Measurements from ENCODE around the gene DENND2A. TPM values are rescaled to one million over a fixed set of nuclear protein-coding genes. Genes with fewer than 3 reads are reported as not detected.
A peak's percentile ranks its signal among the peaks of the same experiment; 100 is the strongest.

DENND2A gene
- total and polyA plus RNA-seq, 3 experiments from 2014 or later, result not detected

DNA sequence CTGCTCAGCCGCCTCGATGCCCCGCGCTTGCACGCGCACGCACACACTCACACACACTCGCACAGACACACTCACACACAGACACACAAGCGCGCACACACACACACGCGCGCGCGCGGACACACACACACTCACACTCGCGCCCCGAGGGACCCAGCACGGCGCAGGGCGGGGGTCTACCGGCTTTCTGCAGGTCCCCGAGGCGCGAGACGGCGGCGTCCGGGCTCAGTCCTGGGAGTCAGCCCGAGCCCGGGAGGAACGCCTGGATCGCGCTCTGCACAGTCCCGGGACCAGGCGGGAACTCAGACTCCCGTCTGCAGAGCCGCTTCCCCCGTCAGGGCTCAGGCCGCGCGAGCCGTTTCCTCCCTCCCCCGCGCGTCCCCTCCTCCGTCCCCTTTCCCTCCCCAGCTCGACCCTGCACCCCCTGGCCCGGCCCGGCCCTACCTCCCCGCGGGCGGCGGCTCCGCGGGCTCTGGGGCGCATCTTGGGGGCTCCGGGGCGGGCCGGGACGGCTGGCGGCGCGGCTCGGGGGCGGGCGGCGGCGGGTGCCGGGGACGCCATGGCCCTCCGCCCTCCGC is 464 bp downstream of the DENND2A start:
- Histone ChIP-seq H3K4me1 (ENCODE audit: insufficient read depth, low read length) (peaks cover 8% of the 10 kb centered on the region), H3K27ac (ENCODE audit: low read depth, low read length) (no peak overlapping the region), H3K4me3 (ENCODE audit: low read length) (no peak overlapping the region), H3K36me3 (ENCODE audit: insufficient read depth, low read length) (no peaks in the 10 kb centered on the region), H3K9me3 (ENCODE audit: low read length) (no peaks in the 10 kb centered on the region), H3K27me3 (ENCODE audit: insufficient read depth, low read length, poor library complexity, severe bottlenecking) (peaks cover 45% of the 10 kb centered on the region)
- ChIA-PET POLR2A (no interaction called here), CTCF (interaction anchor here (1.9 kb wide), 1 partner anchor 9 kb away, joined by 4 read pairs; no protein-coding TSS in a partner anchor)
- Mint-ChIP-seq H3K4me3 (peak overlapping the region; percentile 5 to 88 (median 84)), H3K4me1 (peaks cover 10 to 22% (median 15%) of the 10 kb centered on the region in 3 donors), H3K36me3 (peaks cover 0 to 3% (median 0%) of the 10 kb centered on the region in 3 donors), H3K9me3 (no peaks in the 10 kb centered on the region), H3K27ac (peak overlapping the region in 2 of 8 donors; percentile 11 to 70), H3K27me3 (peaks cover 62 to 70% of the 10 kb centered on the region in 2 donors)
- DNase-seq, result peak in 1 of 5 donors; percentile 9

DNA sequence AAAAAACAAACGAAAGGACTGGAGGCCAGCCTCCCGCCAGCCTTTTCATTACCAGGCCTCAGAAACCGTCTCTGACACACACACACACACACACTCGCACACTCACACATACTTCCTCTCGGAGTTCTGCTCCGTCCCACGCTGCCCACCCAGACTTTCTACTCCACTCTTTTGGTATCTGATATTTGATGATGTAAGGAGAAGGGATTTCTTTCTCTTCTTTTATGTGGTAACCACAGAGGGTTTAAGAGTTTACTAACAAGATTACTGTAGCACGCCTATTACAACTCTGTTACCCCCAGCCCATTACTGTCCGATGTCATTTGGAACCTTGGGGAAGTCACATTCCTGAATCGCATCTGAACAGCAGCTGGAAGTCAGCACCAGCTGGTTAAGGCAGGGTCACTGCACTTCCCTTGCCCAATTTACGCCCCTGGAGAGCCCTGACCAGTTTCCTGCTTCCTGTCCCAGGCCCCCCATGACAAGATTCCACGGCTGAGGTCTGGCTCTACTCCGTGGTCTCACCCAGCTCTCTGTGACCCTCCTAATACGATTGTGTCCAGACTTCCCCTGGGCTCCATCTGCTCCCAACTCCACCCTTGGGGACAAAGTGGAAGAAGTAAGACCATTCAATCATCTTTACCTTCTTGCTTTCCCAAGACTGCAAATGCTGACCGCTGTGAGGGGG is 1.1 kb downstream of the DENND2A start:
- peaks cover 10 to 22% (median 15%) of the 10 kb centered on the region in 3 donors for H3K4me1 Mint-ChIP-seq
- Histone ChIP-seq H3K27ac (ENCODE audit: low read depth, low read length) (no peak overlapping the region), H3K4me1 (ENCODE audit: insufficient read depth, low read length) (peaks cover 8% of the 10 kb centered on the region), H3K4me3 (ENCODE audit: low read length) (no peak overlapping the region), H3K9me3 (ENCODE audit: low read length) (no peaks in the 10 kb centered on the region), H3K27me3 (ENCODE audit: insufficient read depth, low read length, poor library complexity, severe bottlenecking) (peaks cover 45% of the 10 kb centered on the region), H3K36me3 (ENCODE audit: insufficient read depth, low read length) (no peaks in the 10 kb centered on the region)
- H3K27me3 Mint-ChIP-seq, result peaks cover 56 to 68% of the 10 kb centered on the region in 2 donors
- ChIA-PET CTCF (interaction anchor here (1.9 kb wide), 1 partner anchor 10 kb away, joined by 4 read pairs; no protein-coding TSS in a partner anchor), POLR2A (no interaction called here)
- H3K9me3 Mint-ChIP-seq, result no peaks in the 10 kb centered on the region
- peak overlapping the region; percentile 5 to 88 (median 84) for H3K4me3 Mint-ChIP-seq
- H3K36me3 Mint-ChIP-seq, result peaks cover 0 to 3% (median 0%) of the 10 kb centered on the region in 3 donors
- H3K27ac Mint-ChIP-seq, result peak overlapping the region in 2 of 8 donors; percentile 11 to 70
- DNase-seq, result no peak

DNA sequence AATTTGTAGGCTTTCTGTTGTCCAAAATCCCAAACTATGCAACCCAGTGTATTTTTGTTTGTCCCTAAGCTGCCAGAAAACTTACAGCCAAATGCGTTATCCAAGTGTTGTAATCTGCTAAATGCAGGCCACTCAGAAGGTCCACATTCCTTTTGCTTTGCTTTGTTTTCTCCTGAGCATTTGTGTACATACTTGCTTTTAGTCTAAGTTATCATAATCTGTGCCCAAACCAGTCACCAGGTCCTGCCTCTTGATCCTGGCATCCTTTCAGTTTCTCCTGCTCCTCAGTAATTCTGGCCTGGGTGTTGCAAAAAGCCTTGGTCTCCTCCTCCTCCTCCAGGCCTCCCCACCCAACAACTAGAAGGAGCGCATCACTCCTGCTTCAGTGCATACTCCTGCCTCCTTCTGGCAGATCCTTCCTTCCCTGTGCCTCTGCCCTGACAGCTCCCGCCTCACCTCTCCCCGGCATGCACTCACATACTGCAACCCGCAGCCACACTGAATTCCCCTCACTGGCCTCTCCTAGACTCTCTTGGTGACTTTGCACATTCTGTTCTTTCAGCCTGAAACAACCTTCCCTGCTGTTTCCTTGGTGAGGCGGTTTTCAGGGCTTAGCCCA is 2.3 kb downstream of the DENND2A start:
- no peak for DNase-seq
- H3K9me3 ChIP-seq (ENCODE audit: low read length), result no peaks in the 10 kb centered on the region
- H3K27me3 ChIP-seq (ENCODE audit: insufficient read depth, low read length, poor library complexity, severe bottlenecking), result peaks cover 43% of the 10 kb centered on the region
- Mint-ChIP-seq H3K9me3 (no peaks in the 10 kb centered on the region), H3K4me3 (peak overlapping the region in 2 of 7 donors; percentile 13 to 71), H3K27me3 (peaks cover 56 to 63% of the 10 kb centered on the region in 2 donors), H3K4me1 (peaks cover 10 to 22% (median 15%) of the 10 kb centered on the region in 3 donors), H3K36me3 (no peaks in the 10 kb centered on the region), H3K27ac (no peak overlapping the region)
- CTCF ChIA-PET, result no interaction called here
- H3K27ac ChIP-seq (ENCODE audit: low read depth, low read length), result no peak overlapping the region
- peaks cover 8% of the 10 kb centered on the region for H3K4me1 ChIP-seq (ENCODE audit: insufficient read depth, low read length)
- no peak overlapping the region for H3K4me3 ChIP-seq (ENCODE audit: low read length)
- POLR2A ChIA-PET, result no interaction called here
- no peaks in the 10 kb centered on the region for H3K36me3 ChIP-seq (ENCODE audit: insufficient read depth, low read length)

DNA sequence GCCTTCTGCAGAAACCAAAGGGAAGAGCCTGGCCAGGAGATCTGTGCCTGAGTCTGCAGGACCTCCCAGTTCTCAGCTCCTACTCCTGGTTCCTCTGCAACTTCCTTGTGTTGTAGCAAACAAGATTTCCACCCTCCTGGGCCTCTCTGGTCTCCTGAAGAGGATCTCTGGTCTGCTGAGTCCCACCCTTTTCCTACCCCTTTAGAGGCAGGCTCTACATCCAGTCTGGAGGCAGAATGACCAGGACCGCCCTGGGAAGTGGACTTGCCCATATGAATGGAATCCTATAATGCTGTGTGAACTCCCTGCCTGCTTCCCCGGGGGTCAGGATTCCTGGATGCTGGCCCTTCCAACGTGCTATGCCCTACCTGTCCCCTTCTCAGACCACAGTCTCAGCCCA is 3.2 kb downstream of the DENND2A start:
- Mint-ChIP-seq H3K4me1 (peaks cover 10 to 22% (median 15%) of the 10 kb centered on the region in 3 donors), H3K4me3 (no peak overlapping the region), H3K9me3 (no peaks in the 10 kb centered on the region), H3K36me3 (no peaks in the 10 kb centered on the region), H3K27me3 (peaks cover 52 to 61% of the 10 kb centered on the region in 2 donors), H3K27ac (no peak overlapping the region)
- ChIA-PET POLR2A (no interaction called here), CTCF (no interaction called here)
- Histone ChIP-seq H3K27ac (ENCODE audit: low read depth, low read length) (no peak overlapping the region), H3K36me3 (ENCODE audit: insufficient read depth, low read length) (no peaks in the 10 kb centered on the region), H3K4me1 (ENCODE audit: insufficient read depth, low read length) (peaks cover 8% of the 10 kb centered on the region), H3K27me3 (ENCODE audit: insufficient read depth, low read length, poor library complexity, severe bottlenecking) (peaks cover 41% of the 10 kb centered on the region), H3K4me3 (ENCODE audit: low read length) (no peak overlapping the region), H3K9me3 (ENCODE audit: low read length) (no peaks in the 10 kb centered on the region)
- no peak for DNase-seq

DNA sequence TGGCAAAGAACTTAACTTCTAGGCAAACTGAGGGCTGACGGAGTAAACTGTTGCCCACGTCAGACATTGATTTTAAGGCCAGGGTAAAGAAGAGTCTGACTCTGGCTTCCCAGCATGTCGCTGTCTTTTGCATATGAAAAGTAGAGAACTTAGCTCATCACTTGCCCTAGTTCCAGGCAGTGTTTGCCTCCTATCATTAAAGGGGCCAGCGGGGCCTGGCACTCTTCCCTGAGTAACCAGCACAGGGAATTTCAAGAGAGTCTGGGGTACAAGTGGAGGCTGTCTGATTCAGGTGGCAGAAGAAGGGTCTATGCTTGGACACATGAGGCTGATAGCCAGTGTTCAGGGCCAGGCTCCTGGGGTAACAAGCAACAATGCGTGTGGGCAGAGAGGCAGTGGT is 4.8 kb downstream of the DENND2A start:
- no peak overlapping the region for H3K4me3 Mint-ChIP-seq
- Histone ChIP-seq H3K27me3 (ENCODE audit: insufficient read depth, low read length, poor library complexity, severe bottlenecking) (peaks cover 32% of the 10 kb centered on the region), H3K36me3 (ENCODE audit: insufficient read depth, low read length) (no peaks in the 10 kb centered on the region), H3K4me1 (ENCODE audit: insufficient read depth, low read length) (peaks cover 8% of the 10 kb centered on the region), H3K9me3 (ENCODE audit: low read length) (no peaks in the 10 kb centered on the region), H3K4me3 (ENCODE audit: low read length) (no peak overlapping the region), H3K27ac (ENCODE audit: low read depth, low read length) (no peak overlapping the region)
- peaks cover 8 to 12% (median 10%) of the 10 kb centered on the region in 3 donors for H3K4me1 Mint-ChIP-seq
- H3K27me3 Mint-ChIP-seq, result peaks cover 42 to 60% of the 10 kb centered on the region in 2 donors
- no peaks in the 10 kb centered on the region for H3K36me3 Mint-ChIP-seq
- no peak for DNase-seq
- H3K9me3 Mint-ChIP-seq, result no peaks in the 10 kb centered on the region
- CTCF ChIA-PET, result no interaction called here
- POLR2A ChIA-PET, result no interaction called here
- H3K27ac Mint-ChIP-seq, result no peak overlapping the region

DNA sequence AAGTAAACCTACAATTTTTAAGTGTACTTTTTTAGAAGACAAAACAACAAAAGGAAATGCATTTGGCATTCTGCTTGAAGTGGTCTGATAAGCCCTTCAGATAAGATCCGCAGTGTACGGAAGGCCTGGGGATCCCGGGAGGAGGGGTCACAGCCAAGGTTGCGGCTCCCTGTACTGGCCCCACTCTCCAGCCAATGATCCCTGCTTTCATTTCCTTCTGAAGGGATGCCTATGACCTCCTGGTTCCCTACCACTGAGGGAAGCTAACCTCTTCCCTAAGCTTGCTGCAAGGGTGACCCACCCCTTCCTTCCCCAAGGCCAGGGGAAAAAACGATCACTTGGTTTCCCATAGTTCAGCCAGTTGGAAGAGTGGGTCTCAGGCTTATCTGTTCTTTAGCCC is 5.3 kb downstream of the DENND2A start:
- Mint-ChIP-seq H3K27me3 (peaks cover 42 to 61% of the 10 kb centered on the region in 2 donors), H3K4me1 (peaks cover 8 to 12% (median 10%) of the 10 kb centered on the region in 3 donors), H3K4me3 (no peak overlapping the region), H3K9me3 (no peaks in the 10 kb centered on the region), H3K36me3 (no peaks in the 10 kb centered on the region), H3K27ac (no peak overlapping the region)
- CTCF ChIA-PET, result no interaction called here
- Histone ChIP-seq H3K4me3 (ENCODE audit: low read length) (no peak overlapping the region), H3K4me1 (ENCODE audit: insufficient read depth, low read length) (peaks cover 8% of the 10 kb centered on the region), H3K9me3 (ENCODE audit: low read length) (no peaks in the 10 kb centered on the region), H3K36me3 (ENCODE audit: insufficient read depth, low read length) (no peaks in the 10 kb centered on the region), H3K27ac (ENCODE audit: low read depth, low read length) (no peak overlapping the region), H3K27me3 (ENCODE audit: insufficient read depth, low read length, poor library complexity, severe bottlenecking) (peaks cover 32% of the 10 kb centered on the region)
- POLR2A ChIA-PET, result no interaction called here
- DNase-seq, result no peak

DNA sequence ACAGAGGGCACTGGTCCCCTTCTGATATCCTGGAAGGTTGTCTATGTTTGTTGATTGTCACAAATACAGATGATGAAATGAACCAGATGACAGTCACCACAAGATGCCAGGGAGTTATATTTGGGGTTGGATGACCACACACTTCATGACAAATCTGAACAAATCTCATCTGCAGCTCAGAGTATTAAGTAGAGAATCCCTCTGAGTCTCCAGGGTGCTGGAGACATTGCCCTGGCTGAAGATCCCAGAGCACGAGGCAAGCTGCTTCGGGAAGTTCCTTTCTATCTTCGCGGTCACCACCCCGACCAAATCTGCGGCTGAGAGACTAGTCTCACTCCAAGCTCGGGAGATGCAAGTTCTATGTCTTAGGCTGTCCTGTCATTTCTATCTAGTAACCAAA is 9.0 kb downstream of the DENND2A start:
- H3K9me3 ChIP-seq (ENCODE audit: low read length), result no peaks in the 10 kb centered on the region
- H3K4me1 ChIP-seq (ENCODE audit: insufficient read depth, low read length), result no peaks in the 10 kb centered on the region
- ChIA-PET POLR2A (no interaction called here), CTCF (no interaction called here)
- peaks cover 6% of the 10 kb centered on the region for H3K27me3 ChIP-seq (ENCODE audit: insufficient read depth, low read length, poor library complexity, severe bottlenecking)
- H3K27ac ChIP-seq (ENCODE audit: low read depth, low read length), result no peak overlapping the region
- DNase-seq, result no peak
- H3K36me3 ChIP-seq (ENCODE audit: insufficient read depth, low read length), result no peaks in the 10 kb centered on the region
- Mint-ChIP-seq H3K36me3 (no peaks in the 10 kb centered on the region), H3K27ac (no peak overlapping the region), H3K4me3 (no peak overlapping the region), H3K9me3 (no peaks in the 10 kb centered on the region), H3K27me3 (peaks cover 11 to 38% of the 10 kb centered on the region in 2 donors), H3K4me1 (no peaks in the 10 kb centered on the region)
- no peak overlapping the region for H3K4me3 ChIP-seq (ENCODE audit: low read length)

DNA sequence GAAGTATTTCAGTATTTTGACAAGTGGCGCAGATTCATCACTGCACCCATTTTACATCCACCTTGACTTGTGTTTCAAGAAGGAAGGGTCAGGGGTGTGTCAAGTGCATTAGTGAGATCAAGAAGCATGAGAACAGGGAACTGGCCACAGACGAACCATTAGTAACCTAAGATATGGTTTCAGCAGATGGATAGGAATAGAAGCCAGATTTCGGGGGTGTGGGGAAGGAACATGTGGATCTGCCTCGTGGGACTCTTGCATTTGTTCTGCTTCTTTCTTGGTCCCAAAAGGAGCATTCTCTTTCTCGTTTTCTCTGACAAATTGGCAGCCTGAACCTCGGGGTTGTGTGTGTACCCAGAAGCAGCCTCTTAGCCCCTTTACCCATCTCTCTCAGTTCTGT is 9.6 kb downstream of the DENND2A start:
- H3K27ac Mint-ChIP-seq, result no peak overlapping the region

More for the DNA sequence above, 9.6 kb downstream of the DENND2A start:
- Histone ChIP-seq H3K27ac (ENCODE audit: low read depth, low read length) (no peak overlapping the region), H3K27me3 (ENCODE audit: insufficient read depth, low read length, poor library complexity, severe bottlenecking) (peaks cover 5% of the 10 kb centered on the region), H3K4me1 (ENCODE audit: insufficient read depth, low read length) (no peaks in the 10 kb centered on the region), H3K9me3 (ENCODE audit: low read length) (no peaks in the 10 kb centered on the region), H3K36me3 (ENCODE audit: insufficient read depth, low read length) (no peaks in the 10 kb centered on the region), H3K4me3 (ENCODE audit: low read length) (no peak overlapping the region)
- CTCF ChIA-PET, result no interaction called here
- Mint-ChIP-seq H3K4me3 (no peak overlapping the region), H3K27me3 (peaks cover 5 to 33% of the 10 kb centered on the region in 2 donors), H3K36me3 (no peaks in the 10 kb centered on the region), H3K9me3 (no peaks in the 10 kb centered on the region), H3K4me1 (no peaks in the 10 kb centered on the region)
- POLR2A ChIA-PET, result no interaction called here
- no peak for DNase-seq

Data from CD8-positive, alpha-beta memory T cell (primary cell).